MM.1S (cell line): ENCODE data around the gene DLX2.

Experiments
- DNase-seq: peaks from one replicate; pipeline ENCODE4 v3.0.0-alpha.2; 2015
- H2AFZ ChIP-seq: fragments of 300-600 bp; sonication (generic); 2 replicates; pipeline ENCODE4 v1.6.0; 2016; ENCODE audit warnings: antibody characterized with exemption, low read length
- H3F3A ChIP-seq: fragments of 300-600 bp; sonication (generic); 2 replicates; pipeline ENCODE4 v1.6.1; 2016; ENCODE audit warnings: mild to moderate bottlenecking, antibody characterized with exemption, low read length, moderate library complexity, mixed read lengths; ENCODE audit not compliant: insufficient read depth
- H3K27ac ChIP-seq: fragments of 300-600 bp; sonication (generic); 2 replicates; pipeline ENCODE4 v1.5.1; 2016; ENCODE audit warnings: mild to moderate bottlenecking, low read length
- H3K27me3 ChIP-seq: fragments of 300-600 bp; sonication (generic); replicated peaks from 2 replicates; pipeline ENCODE4 v1.6.0; 2016; ENCODE audit warnings: low read length; ENCODE audit not compliant: insufficient read depth
- H3K36me3 ChIP-seq: fragments of 300-600 bp; sonication (generic); replicated peaks from 2 replicates; pipeline ENCODE4 v1.6.1; 2016; ENCODE audit warnings: mild to moderate bottlenecking, low read length, mixed read lengths; ENCODE audit not compliant: insufficient read depth
- H3K4me1 ChIP-seq: fragments of 300-600 bp; sonication (generic); 2 replicates; pipeline ENCODE4 v1.6.1; 2016; ENCODE audit warnings: low read length, mixed read lengths
- H3K4me2 ChIP-seq: fragments of 300-600 bp; sonication (generic); 2 replicates; pipeline ENCODE4 v1.6.0; 2016; ENCODE audit warnings: low read depth, low read length
- H3K4me3 ChIP-seq: fragments of 300-600 bp; sonication (generic); 2 replicates; pipeline ENCODE4 v1.5.1; 2016; ENCODE audit warnings: low read length, mixed read lengths
- H3K79me2 ChIP-seq: fragments of 300-600 bp; sonication (generic); 2 replicates; pipeline ENCODE4 v1.6.1; 2016; ENCODE audit warnings: mixed run types, low read length, mixed read lengths
- H3K9ac ChIP-seq: fragments of 300-600 bp; sonication (generic); 2 replicates; pipeline ENCODE4 v1.6.1; 2016; ENCODE audit warnings: low read length, mixed read lengths
- H3K9me2 ChIP-seq: fragments of 300-600 bp; sonication (generic); replicated peaks from 2 replicates; pipeline ENCODE4 v1.6.1; 2016; ENCODE audit warnings: mild to moderate bottlenecking, low read length, mixed read lengths; ENCODE audit not compliant: insufficient read depth
- H3K9me3 ChIP-seq: fragments of 300-600 bp; sonication (generic); replicated peaks from 2 replicates; pipeline ENCODE4 v1.6.1; 2016; ENCODE audit warnings: mild to moderate bottlenecking, low read length, mixed read lengths; ENCODE audit not compliant: insufficient read depth
- H4K20me1 ChIP-seq: fragments of 300-600 bp; sonication (generic); 2 replicates; pipeline ENCODE4 v1.6.1; 2016; ENCODE audit warnings: mild to moderate bottlenecking, low read length, moderate library complexity, mixed read lengths; ENCODE audit not compliant: insufficient read depth
- EZH2 ChIP-seq: fragments of 300-600 bp; sonication (generic); optimal IDR thresholded peaks from 2 replicates; pipeline ENCODE3; 2017; ENCODE audit warnings: low read depth, mild to moderate bottlenecking, antibody characterized with exemption, low read length, mixed read lengths
- EZH2phosphoT487 ChIP-seq: fragments of 300-600 bp; sonication (generic); IDR thresholded peaks from 2 replicates; pipeline ENCODE4 v1.6.1; 2018; ENCODE audit warnings: antibody characterized with exemption, low read length
- TF ChIP-seq, protein P1 (sequence below): fragments of 300-600 bp; sonication (generic); IDR thresholded peaks from 2 replicates; pipeline ENCODE4 v1.5.1; 2016; ENCODE audit warnings: antibody characterized with exemption, low read length, mixed read lengths

Gene DLX2

GRCh38 chr2:172079838-172080640, 22.7 kb downstream of the DLX2 start:
- TF ChIP-seq, protein P1, sequence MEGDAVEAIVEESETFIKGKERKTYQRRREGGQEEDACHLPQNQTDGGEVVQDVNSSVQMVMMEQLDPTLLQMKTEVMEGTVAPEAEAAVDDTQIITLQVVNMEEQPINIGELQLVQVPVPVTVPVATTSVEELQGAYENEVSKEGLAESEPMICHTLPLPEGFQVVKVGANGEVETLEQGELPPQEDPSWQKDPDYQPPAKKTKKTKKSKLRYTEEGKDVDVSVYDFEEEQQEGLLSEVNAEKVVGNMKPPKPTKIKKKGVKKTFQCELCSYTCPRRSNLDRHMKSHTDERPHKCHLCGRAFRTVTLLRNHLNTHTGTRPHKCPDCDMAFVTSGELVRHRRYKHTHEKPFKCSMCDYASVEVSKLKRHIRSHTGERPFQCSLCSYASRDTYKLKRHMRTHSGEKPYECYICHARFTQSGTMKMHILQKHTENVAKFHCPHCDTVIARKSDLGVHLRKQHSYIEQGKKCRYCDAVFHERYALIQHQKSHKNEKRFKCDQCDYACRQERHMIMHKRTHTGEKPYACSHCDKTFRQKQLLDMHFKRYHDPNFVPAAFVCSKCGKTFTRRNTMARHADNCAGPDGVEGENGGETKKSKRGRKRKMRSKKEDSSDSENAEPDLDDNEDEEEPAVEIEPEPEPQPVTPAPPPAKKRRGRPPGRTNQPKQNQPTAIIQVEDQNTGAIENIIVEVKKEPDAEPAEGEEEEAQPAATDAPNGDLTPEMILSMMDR = no peak
- TF ChIP-seq EZH2phosphoT487 = no peak
- no peak for TF ChIP-seq EZH2
- Histone ChIP-seq H3K9me3 (no peaks in the 10 kb centered on the region), H3K27ac (no peak overlapping the region), H2AFZ (no peak overlapping the region), H3K9ac (no peak overlapping the region), H3K4me3 (no peak overlapping the region), H3F3A (no peaks in the 10 kb centered on the region), H3K4me2 (no peak overlapping the region), H3K27me3 (peaks cover 35% of the 10 kb centered on the region), H4K20me1 (no peaks in the 10 kb centered on the region), H3K79me2 (no peaks in the 10 kb centered on the region), H3K9me2 (no peaks in the 10 kb centered on the region), H3K36me3 (no peaks in the 10 kb centered on the region), H3K4me1 (no peaks in the 10 kb centered on the region)
- DNase-seq = no peak

GRCh38 chr2:172079416-172079815, 23.3 kb downstream of the DLX2 start:
- no peaks in the 10 kb centered on the region for H3K9me3 ChIP-seq
- H3K4me2 ChIP-seq = no peak overlapping the region
- TF ChIP-seq, protein P1 = no peak
- TF ChIP-seq EZH2phosphoT487 (no peak), EZH2 (no peak)
- H3K36me3 ChIP-seq = no peaks in the 10 kb centered on the region
- no peaks in the 10 kb centered on the region for H3K79me2 ChIP-seq
- H3K27me3 ChIP-seq = peaks cover 30% of the 10 kb centered on the region
- H3K4me1 ChIP-seq = no peaks in the 10 kb centered on the region
- no peaks in the 10 kb centered on the region for H3F3A ChIP-seq
- no peaks in the 10 kb centered on the region for H3K9me2 ChIP-seq
- DNase-seq = no peak
- no peaks in the 10 kb centered on the region for H4K20me1 ChIP-seq
- no peak overlapping the region for H2AFZ ChIP-seq
- no peak overlapping the region for H3K27ac ChIP-seq
- no peak overlapping the region for H3K4me3 ChIP-seq
- H3K9ac ChIP-seq = no peak overlapping the region

- TF ChIP-seq, protein P1 = no peak
- TF ChIP-seq EZH2phosphoT487 (no peak), EZH2 (no peak)
- DNase-seq = no peak
- H2AFZ ChIP-seq = no peak overlapping the region
- H3K4me2 ChIP-seq = no peak overlapping the region
- H3K27me3 ChIP-seq = no peaks in the 10 kb centered on the region
- no peaks in the 10 kb centered on the region for H4K20me1 ChIP-seq
- H3K4me3 ChIP-seq = no peak overlapping the region
- no peak overlapping the region for H3K27ac ChIP-seq
- no peaks in the 10 kb centered on the region for H3K9me2 ChIP-seq
- no peaks in the 10 kb centered on the region for H3F3A ChIP-seq
- H3K79me2 ChIP-seq = no peaks in the 10 kb centered on the region
- no peak overlapping the region for H3K9ac ChIP-seq
- no peaks in the 10 kb centered on the region for H3K36me3 ChIP-seq
- no peaks in the 10 kb centered on the region for H3K9me3 ChIP-seq
- no peaks in the 10 kb centered on the region for H3K4me1 ChIP-seq
Observed at GRCh38 chr2:172074254-172074653, 28.4 kb downstream of the DLX2 start.
